Activated CD8-positive, alpha-beta memory T cell treated with anti-CD3 and anti-CD28 coated beads, Interleukin-2, amount 50 U/mL, for 4 hours (primary cell): ENCODE results near the gene KBTBD4.
"Not testable (repeated sequence)": the region's sequence is repeated elsewhere in the genome, so short reads cannot be mapped to it uniquely, and the experiment has no call there.

Experiments used
- DNase-seq: peaks from one replicate; pipeline ENCODE4 v3.0.0-alpha.2; 2020

The KBTBD4 gene

GRCh38 chr11:47558695-47559094 lies 20.1 kb downstream of the KBTBD4 start:
- no peak for DNase-seq

- not testable (repeated sequence) for DNase-seq
Observed at GRCh38 chr11:47557004-47557403, 21.8 kb downstream of the KBTBD4 start.

GRCh38 chr11:47553406-47553743 lies 25.4 kb downstream of the KBTBD4 start:
- DNase-seq = no peak

- peak; percentile 91 for DNase-seq
Observed at GRCh38 chr11:47552566-47553405, 26.0 kb downstream of the KBTBD4 start, which contains the start of gene CELF1. TSS of gene CELF1 (minus strand) at chr11:47553132. CDS start at chr11:47499523, 53,609 bp downstream.

GRCh38 chr11:47552056-47552565 lies 26.7 kb downstream of the KBTBD4 start:
- DNase-seq = peak; percentile 35

- DNase-seq = no peak
Observed at GRCh38 chr11:47551086-47551485, 27.7 kb downstream of the KBTBD4 start.

- DNase-seq = no peak
Observed at GRCh38 chr11:47550288-47551047, 28.3 kb downstream of the KBTBD4 start.

GRCh38 chr11:47546274-47546673 lies 32.5 kb downstream of the KBTBD4 start:
- not testable (repeated sequence) for DNase-seq

GRCh38 chr11:47545298-47545697 lies 33.5 kb downstream of the KBTBD4 start:
- no peak for DNase-seq

GRCh38 chr11:47541070-47541469 lies 37.7 kb downstream of the KBTBD4 start:
- DNase-seq = no peak

- DNase-seq = no peak
Observed at GRCh38 chr11:47539681-47540039, 39.1 kb downstream of the KBTBD4 start.

GRCh38 chr11:47538741-47539565 lies 39.8 kb downstream of the KBTBD4 start:
- DNase-seq = no peak

- no peak for DNase-seq
Observed at GRCh38 chr11:47536915-47537314, 41.9 kb downstream of the KBTBD4 start.

- DNase-seq = no peak
Observed at GRCh38 chr11:47534704-47535251, 44.0 kb downstream of the KBTBD4 start.

GRCh38 chr11:47533690-47534151 lies 45.0 kb downstream of the KBTBD4 start:
- DNase-seq = no peak

- DNase-seq = no peak
Observed at GRCh38 chr11:47532597-47533213, 46.1 kb downstream of the KBTBD4 start.

GRCh38 chr11:47531666-47532065 lies 47.1 kb downstream of the KBTBD4 start:
- DNase-seq = no peak

- DNase-seq = not testable (repeated sequence)
Observed at GRCh38 chr11:47530721-47531120, 48.0 kb downstream of the KBTBD4 start.

- DNase-seq = no peak
Observed at GRCh38 chr11:47529951-47530350, 48.8 kb downstream of the KBTBD4 start.

- DNase-seq = no peak
Observed at GRCh38 chr11:47527186-47527585, 51.6 kb downstream of the KBTBD4 start.

- DNase-seq = not testable (repeated sequence)
Observed at GRCh38 chr11:47526032-47526431, 52.7 kb downstream of the KBTBD4 start.

GRCh38 chr11:47524291-47524874 lies 54.4 kb downstream of the KBTBD4 start:
- DNase-seq = no peak
